HepG2 (cell line): ENCODE results near the gene ZMYM4. TPM values are rescaled to one million over a fixed set of nuclear protein-coding genes. Genes with fewer than 3 reads are reported as not detected.

Source experiments
- ATAC-seq: fragments of 200-7000 bp; cut with Tn5 transposase; 3 replicates; pipeline ENCODE4 v1.9.1; 2020; ENCODE audit warnings: mild to moderate bottlenecking, moderate library complexity
- BruUV-seq: library from RNA; stranded (reverse); fragments of 400-500 nt; replicated peaks from 2 replicates; lab custom pipeline; 2021; lab: Mats Ljungman, UMichigan
- CTCF ChIA-PET: fragments of 300-600 bp; formaldehyde crosslinking; extraction: SDS; loops from one replicate; lab custom pipeline; 2021; ENCODE audit warnings: low total read pairs, inconsistent platforms, low intra/inter-chr PET ratio; lab: Yijun Ruan, JAX
- POLR2A ChIA-PET: fragments of 350-600 bp; sonication (Branson Sonifier 250); formaldehyde crosslinking; loops from one replicate; lab custom pipeline; 2020; ENCODE audit warnings: antibody characterized with exemption, inconsistent platforms; lab: Yijun Ruan, JAX
- DNase-seq: peaks from one replicate; pipeline ENCODE4 v3.0.0-alpha.2; 2015; ENCODE audit warnings: low spot score
- FAIRE-seq: peaks from 3 replicates; lab custom pipeline; 2011; peaks lifted over from hg19 to GRCh38; lab: Jason Lieb, UNC
- H2AFZ ChIP-seq: one replicate; pipeline ENCODE4 v1.6.1; 2011; ENCODE audit warnings: low read length, inconsistent platforms
- H3K27ac ChIP-seq: fragments of 300-600 bp; 3 replicates; pipeline ENCODE4 v1.8.0; 2011; ENCODE audit warnings: mixed run types, mild to moderate bottlenecking, mixed read lengths, low read length, inconsistent platforms; ENCODE audit not compliant: insufficient read depth; ENCODE audit errors: extremely low read length
- H3K27me3 ChIP-seq, 2 experiments: fragments of 200-600 bp in 1 of 2; 2 replicates in 1 of 2; 3 replicates in 1 of 2; pipeline versions ENCODE4 v1.6.0 to v1.8.0; 2011; ENCODE audit warnings: low read length in 2 of 2, mild to moderate bottlenecking in 2 of 2, moderate library complexity in 2 of 2, inconsistent platforms in 1 of 2; ENCODE audit not compliant: insufficient read depth in 2 of 2, control insufficient read depth in 1 of 2
- H3K36me3 ChIP-seq, 2 experiments: fragments of 200-600 bp in 1 of 2; replicated peaks in 1 of 2; 2 replicates in 1 of 2; 3 replicates in 1 of 2; pipeline versions ENCODE4 v1.5.1 to v1.8.0; 2011; ENCODE audit warnings: low read length in 2 of 2, inconsistent platforms in 1 of 2; ENCODE audit not compliant: insufficient read depth in 2 of 2, control insufficient read depth in 1 of 2
- H3K4me1 ChIP-seq: 2 replicates; pipeline ENCODE4 v1.5.1; 2012; ENCODE audit warnings: low read length, inconsistent platforms; ENCODE audit not compliant: insufficient read depth
- H3K4me2 ChIP-seq: 2 replicates; pipeline ENCODE4 v1.6.0; 2011; ENCODE audit warnings: low read depth, low read length, inconsistent platforms
- H3K4me3 ChIP-seq, 3 experiments: fragments of 200-600 bp in 1 of 3; sonication (generic), shearing (Covaris generic) in 1 of 3; replicated peaks in 1 of 3; 2 replicates each; pipeline ENCODE4 v1.5.1; 2011 to 2016; ENCODE audit warnings: low read length in 3 of 3, inconsistent platforms in 2 of 3, low read depth in 2 of 3, mild to moderate bottlenecking in 2 of 3, control low read depth in 1 of 3, mixed read lengths in 1 of 3; ENCODE audit not compliant: insufficient read depth in 1 of 3
- H3K79me2 ChIP-seq: one replicate; pipeline ENCODE4 v1.6.1; 2011; ENCODE audit warnings: low read length, inconsistent platforms; ENCODE audit not compliant: insufficient read depth
- H3K9ac ChIP-seq: 2 replicates; pipeline ENCODE4 v1.6.0; 2011; ENCODE audit warnings: mild to moderate bottlenecking, low read depth, low read length, inconsistent platforms; ENCODE audit not compliant: insufficient read depth
- H3K9me3 ChIP-seq: 2 replicates; pipeline ENCODE4 v1.5.1; 2012; ENCODE audit warnings: mild to moderate bottlenecking, low read length
- H4K20me1 ChIP-seq: 2 replicates; pipeline ENCODE4 v1.6.0; 2011; ENCODE audit warnings: inconsistent platforms, mild to moderate bottlenecking, low read length, moderate library complexity; ENCODE audit not compliant: insufficient read depth
- FIP1L1 ChIP-seq: fragments of 200-400 bp; formaldehyde crosslinking; IDR thresholded peaks from 2 replicates; pipeline ENCODE4 v1.6.1; 2018; ENCODE audit warnings: low read depth, mild to moderate bottlenecking, low read length, moderate library complexity, borderline replicate concordance; ENCODE audit not compliant: insufficient read depth
- MTF2 ChIP-seq: sonication (generic); formaldehyde crosslinking; IDR thresholded peaks from 2 replicates; pipeline ENCODE4 v1.5.0; 2020; ENCODE audit warnings: missing genetic modification reagents, borderline replicate concordance
- NFE2L1 ChIP-seq: sonication (generic); formaldehyde crosslinking; IDR thresholded peaks from 2 replicates; pipeline ENCODE4 v1.4.0; 2020; ENCODE audit warnings: missing genetic modification reagents, mild to moderate bottlenecking, borderline replicate concordance
- SP5 ChIP-seq: IDR thresholded peaks from 2 replicates; pipeline ENCODE4 v1.6.1; 2016; ENCODE audit warnings: low read depth, borderline replicate concordance
- ZNF24 ChIP-seq: fragments of 450-650 bp; IDR thresholded peaks from 2 replicates; pipeline ENCODE4 v1.6.1; 2017; ENCODE audit warnings: antibody characterized with exemption, mild to moderate bottlenecking
- ZNF383 ChIP-seq: sonication (generic); formaldehyde crosslinking; IDR thresholded peaks from 2 replicates; pipeline ENCODE4 v1.4.0; 2020; ENCODE audit warnings: missing genetic modification reagents, mild to moderate bottlenecking, borderline replicate concordance
- ZNF430 ChIP-seq: sonication (generic); formaldehyde crosslinking; IDR thresholded peaks from 2 replicates; pipeline ENCODE4 v1.9.0; 2021; ENCODE audit warnings: mild to moderate bottlenecking, missing genetic modification reagents
- ZNF501 ChIP-seq: sonication (generic); formaldehyde crosslinking; IDR thresholded peaks from 2 replicates; pipeline ENCODE4 v1.5.1; 2020; ENCODE audit warnings: mild to moderate bottlenecking, moderate library complexity, missing genetic modification reagents
- ZNF703 ChIP-seq: sonication (generic); formaldehyde crosslinking; IDR thresholded peaks from 2 replicates; pipeline ENCODE4 v1.5.1; 2020; ENCODE audit warnings: missing genetic modification reagents, mild to moderate bottlenecking, moderate library complexity, borderline replicate concordance
- ZNF747 ChIP-seq: sonication (generic); formaldehyde crosslinking; IDR thresholded peaks from 2 replicates; pipeline ENCODE4 v1.8.1; 2023; ENCODE audit warnings: missing genetic modification reagents, mild to moderate bottlenecking, borderline replicate concordance
- ZNF777 ChIP-seq: sonication (generic); formaldehyde crosslinking; IDR thresholded peaks from 2 replicates; pipeline ENCODE4 v1.4.0; 2020; ENCODE audit warnings: missing genetic modification reagents
- WGBS: methylation state at CpG from one replicate; pipeline ENCODE4 v1.1.6; 2017; ENCODE audit warnings: low lambda C conversion rate; 5-methylcytosine and 5-hydroxymethylcytosine counted together
- in situ Hi-C: cut with HindIII; loops from 2 replicates; pipeline ENCODE4 v1.10.0; 2017; ENCODE audit warnings: low pct_unique_long_range_greater_than_20kb; ENCODE audit not compliant: extremely low pct_ligation_motif_present
- intact Hi-C: fragments of 100-400 bp; cut with micrococcal nuclease; formaldehyde crosslinking; loops from one replicate; pipeline ENCODE4 v1.10.0; 2022; ENCODE audit not compliant: unreplicated experiment
- polyA plus RNA-seq, 8 experiments: library from polyadenylated mRNA; depleted of rRNA in 3 of 8; stranded (reverse) in 7 of 8; unstranded in 1 of 8; fragments of >200 nt; fragmentation: Illumina TruSeq in 4 of 8; extraction: Trizol in 4 of 8; gene quantifications; 2 replicates each; pipeline versions ENCODE4 v1.2.1 to v1.2.3, GENCODE V29; 2011 to 2016; ENCODE audit warnings: low read depth in 4 of 8, missing spikeins in 1 of 8, mixed read lengths in 1 of 8; ENCODE audit not compliant: insufficient read depth in 1 of 8
- total RNA-seq, 5 experiments: library from RNA; depleted of rRNA; stranded (reverse); fragments of >200 nt; fragmentation: Illumina TruSeq; extraction: Trizol; gene quantifications; 2 replicates each; pipeline ENCODE4 v1.2.3, GENCODE V29; 2016; ENCODE audit warnings: low read depth in 1 of 5

Gene ZMYM4
- total and polyA plus RNA-seq, 2 of the 13 experiments (the other 11 are each of a cell fraction or from before 2014, with no cell fraction given) = 13.9 to 37.6 TPM

- POLR2A ChIA-PET = no interaction called here
- in situ Hi-C loops = no loop called here
Observed at GRCh38 chr1:35350872-35351271, 82.4 kb downstream of the ZMYM4 start.

GRCh38 chr1:35359995-35360394, 91.5 kb downstream of the ZMYM4 start:
- ChIA-PET POLR2A (no interaction called here), CTCF (no interaction called here)
- H3K9ac ChIP-seq = no peak overlapping the region
- H3K4me3 ChIP-seq = no peak overlapping the region
- no TSS peak for BruUV-seq
- no peaks in the 10 kb centered on the region for H3K4me1 ChIP-seq
- peaks cover 4 to 35% of the 10 kb centered on the region in 2 experiments for H3K36me3 ChIP-seq
- no peak for DNase-seq
- TF ChIP-seq NFE2L1 (CRISPR knock-in tag) (no peak), ZNF430 (no peak), FIP1L1 (no peak), MTF2 (CRISPR knock-in tag) (no peak), ZNF24 (no peak), ZNF777 (CRISPR knock-in tag) (no peak), SP5 (CRISPR knock-in tag) (no peak), ZNF747 (CRISPR knock-in tag) (no peak), ZNF501 (CRISPR knock-in tag) (no peak), ZNF703 (CRISPR knock-in tag) (no peak)
- TF ChIP-seq, all 625 proteins: peak for 0
- no peak overlapping the region for H3K4me2 ChIP-seq
- ATAC-seq (no peak), FAIRE-seq (no peak)
- no peaks in the 10 kb centered on the region for H4K20me1 ChIP-seq
- no peak overlapping the region for H3K27ac ChIP-seq
- H2AFZ ChIP-seq = no peak overlapping the region
- in situ Hi-C loops (no loop called here), intact Hi-C loops (no loop called here)
- no peaks in the 10 kb centered on the region for H3K79me2 ChIP-seq
- no peaks in the 10 kb centered on the region for H3K9me3 ChIP-seq
- H3K27me3 ChIP-seq = no peaks in the 10 kb centered on the region

More at GRCh38 chr1:35350872-35351271, 82.4 kb downstream of the ZMYM4 start:
- intact Hi-C loops = no loop called here
- Histone ChIP-seq H3K27ac (no peak overlapping the region), H3K9me3 (no peaks in the 10 kb centered on the region)
- WGBS = 97% methylated on average over 5 of the region's 6 CpGs
- CTCF ChIA-PET = no interaction called here
- TF ChIP-seq ZNF383 (CRISPR knock-in tag) = no peak
- TF ChIP-seq, all 625 proteins: peak for 0
- Histone ChIP-seq H3K9ac (no peak overlapping the region), H3K4me3 (no peak overlapping the region), H3K4me2 (no peak overlapping the region), H2AFZ (no peak overlapping the region), H3K36me3 (no peaks in the 10 kb centered on the region), H4K20me1 (no peaks in the 10 kb centered on the region), H3K27me3 (no peaks in the 10 kb centered on the region), H3K4me1 (peaks cover 9% of the 10 kb centered on the region), H3K79me2 (peaks cover 9% of the 10 kb centered on the region)
- FAIRE-seq = no peak
- no TSS peak for BruUV-seq
- DNase-seq = no peak
- ATAC-seq = no peak
